Kidney (tissue), 14 donors: Measurements from ENCODE around the gene DAZAP2. TPM values are rescaled to one million over a fixed set of nuclear protein-coding genes. Genes with fewer than 3 reads are reported as not detected.

Source experiments
- DNase-seq, 5 donors: peaks; one replicate each; pipeline ENCODE4 v3.0.0-alpha.2; 2013 to 2020
- FAIRE-seq: peaks from 2 replicates; lab custom pipeline; 2012; peaks lifted over from hg19 to GRCh38; lab: Jason Lieb, UNC
- H3K27ac ChIP-seq, 2 donors: one replicate each; pipeline ENCODE4 v1.7.0; 2013; ENCODE audit warnings: low read depth in 2 of 2, low read length in 2 of 2, inconsistent platforms in 1 of 2
- H3K27me3 ChIP-seq: one replicate; pipeline ENCODE4 v1.7.1; 2013; ENCODE audit warnings: low read length, inconsistent platforms; ENCODE audit not compliant: control insufficient read depth, insufficient read depth
- H3K36me3 ChIP-seq, 3 donors: one replicate each; pipeline versions ENCODE4 v1.7.0 to v1.7.1; 2013; ENCODE audit warnings: low read length in 3 of 3, control low read depth in 1 of 3, inconsistent platforms in 1 of 3; ENCODE audit not compliant: insufficient read depth in 3 of 3, control insufficient read depth in 2 of 3
- H3K4me1 ChIP-seq, 3 donors: one replicate each; pipeline versions ENCODE4 v1.7.0 to v1.7.1; 2013; ENCODE audit warnings: low read length in 3 of 3, inconsistent platforms in 1 of 3, low read depth in 1 of 3; ENCODE audit not compliant: control insufficient read depth in 2 of 3, insufficient read depth in 2 of 3
- H3K4me3 ChIP-seq, 3 donors: one replicate each; pipeline versions ENCODE4 v1.7.0 to v1.8.1; 2013; ENCODE audit warnings: low read length in 3 of 3, control low read depth in 1 of 3, inconsistent platforms in 1 of 3
- H3K9ac ChIP-seq, 3 donors: one replicate each; pipeline versions ENCODE4 v1.7.0 to v1.7.1; 2013; ENCODE audit warnings: low read length in 3 of 3, control low read depth in 1 of 3, inconsistent platforms in 1 of 3
- H3K9me3 ChIP-seq, 3 donors: one replicate each; pipeline versions ENCODE4 v1.7.0 to v1.7.1; 2013; ENCODE audit warnings: low read length in 3 of 3, control low read depth in 1 of 3, inconsistent platforms in 1 of 3; ENCODE audit not compliant: control insufficient read depth in 2 of 3, insufficient read depth in 1 of 3
- intact Hi-C: fragments of 100-400 bp; cut with DNase I; formaldehyde crosslinking; loops from one replicate; pipeline ENCODE4 v1.11.1; 2022
- polyA plus RNA-seq: library from polyadenylated mRNA; stranded (reverse); fragments of 350-450 nt; fragmentation: Illumina TruSeq; extraction: RNeasy Lipid Tissue Mini Kit (QIAGEN cat#74804); gene quantifications from one replicate; pipeline ENCODE4 v1.2.3, GENCODE V29; 2014; ENCODE audit warnings: low read depth, low replicate concordance; ENCODE audit not compliant: insufficient read depth
- total RNA-seq: library from RNA; stranded (reverse); fragmentation: NEBNext Ultra II Directional; extraction: Animal tissue kit (Norgen Biotek cat#: 25700); gene quantifications from one replicate; pipeline ENCODE4 v1.2.1, GENCODE V29; 2021
- TF ChIP-seq, protein P1 (sequence below): IDR thresholded peaks from 3 replicates; pipeline ENCODE4 v1.5.1; 2012; ENCODE audit warnings: mild to moderate bottlenecking, moderate library complexity, borderline replicate concordance; ENCODE audit not compliant: insufficient read depth; ENCODE audit errors: extremely low read depth
- donor health status: control.
- donor health status: control.
- donor health status: control.
- donor health status: control.
- donor health status: control.
- donor health status: DM: yes; HTN: yes; CAD: no.
- donor health status: Normal renal cell carcinoma (clear cell type).

DAZAP2 gene
- total and polyA plus RNA-seq, 2 donors from 2014 or later = 319 to 363 TPM

DNA sequence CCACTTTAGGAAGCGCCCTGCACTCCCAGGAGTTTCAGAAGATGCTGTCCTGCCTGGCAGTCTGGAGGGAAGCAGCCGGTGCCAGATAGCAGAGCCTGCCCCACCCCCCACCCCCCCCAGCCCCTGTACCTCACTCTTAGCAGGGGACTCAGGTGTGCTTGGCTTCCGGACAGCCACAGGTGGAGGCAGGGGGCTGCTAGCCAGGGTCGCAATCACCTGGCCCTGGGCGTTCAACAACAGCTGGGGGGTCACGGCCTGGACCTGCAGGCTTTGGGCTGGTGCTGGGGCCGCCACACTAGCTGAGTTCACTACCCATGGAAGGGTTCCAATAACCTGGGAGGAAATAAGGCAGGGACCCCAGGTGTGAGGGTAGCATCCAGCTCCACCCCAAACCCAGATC is 42.8 kb upstream of the DAZAP2 start:
- FAIRE-seq (no peak), DNase-seq (no peak)
- no peaks in the 10 kb centered on the region for H3K27me3 ChIP-seq
- intact Hi-C loops = no loop called here
- no peaks in the 10 kb centered on the region for H3K36me3 ChIP-seq
- no peak overlapping the region for H3K27ac ChIP-seq
- no peaks in the 10 kb centered on the region for H3K9me3 ChIP-seq
- H3K4me3 ChIP-seq = no peak overlapping the region
- TF ChIP-seq, protein P1, sequence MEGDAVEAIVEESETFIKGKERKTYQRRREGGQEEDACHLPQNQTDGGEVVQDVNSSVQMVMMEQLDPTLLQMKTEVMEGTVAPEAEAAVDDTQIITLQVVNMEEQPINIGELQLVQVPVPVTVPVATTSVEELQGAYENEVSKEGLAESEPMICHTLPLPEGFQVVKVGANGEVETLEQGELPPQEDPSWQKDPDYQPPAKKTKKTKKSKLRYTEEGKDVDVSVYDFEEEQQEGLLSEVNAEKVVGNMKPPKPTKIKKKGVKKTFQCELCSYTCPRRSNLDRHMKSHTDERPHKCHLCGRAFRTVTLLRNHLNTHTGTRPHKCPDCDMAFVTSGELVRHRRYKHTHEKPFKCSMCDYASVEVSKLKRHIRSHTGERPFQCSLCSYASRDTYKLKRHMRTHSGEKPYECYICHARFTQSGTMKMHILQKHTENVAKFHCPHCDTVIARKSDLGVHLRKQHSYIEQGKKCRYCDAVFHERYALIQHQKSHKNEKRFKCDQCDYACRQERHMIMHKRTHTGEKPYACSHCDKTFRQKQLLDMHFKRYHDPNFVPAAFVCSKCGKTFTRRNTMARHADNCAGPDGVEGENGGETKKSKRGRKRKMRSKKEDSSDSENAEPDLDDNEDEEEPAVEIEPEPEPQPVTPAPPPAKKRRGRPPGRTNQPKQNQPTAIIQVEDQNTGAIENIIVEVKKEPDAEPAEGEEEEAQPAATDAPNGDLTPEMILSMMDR = no peak
- H3K4me1 ChIP-seq = peaks cover 0 to 2% (median 0%) of the 10 kb centered on the region in 3 donors
- no peak overlapping the region for H3K9ac ChIP-seq

DNA sequence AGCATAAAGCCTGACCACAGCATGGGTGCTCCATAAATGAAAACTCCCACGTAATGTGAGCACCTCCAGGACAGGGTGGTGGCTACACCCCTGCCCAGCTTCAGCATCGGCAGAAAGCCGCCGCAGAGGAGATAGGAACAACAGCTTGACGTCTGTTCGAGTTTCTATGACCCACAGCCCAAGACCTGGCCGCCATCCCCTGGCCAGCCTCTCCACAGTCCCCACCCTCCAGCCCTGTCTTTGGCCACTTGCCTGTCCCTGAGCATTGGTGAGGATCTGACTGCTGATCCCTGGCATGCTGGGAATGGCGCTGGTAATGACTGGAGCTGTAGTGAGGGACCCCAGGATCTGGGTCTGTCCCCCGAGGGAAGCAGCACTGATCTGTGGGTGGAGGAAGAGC is 42.1 kb upstream of the DAZAP2 start:
- intact Hi-C loops = no loop called here
- Histone ChIP-seq H3K27ac (no peak overlapping the region), H3K36me3 (no peaks in the 10 kb centered on the region), H3K9ac (no peak overlapping the region), H3K27me3 (no peaks in the 10 kb centered on the region), H3K4me1 (peaks cover 0 to 2% (median 0%) of the 10 kb centered on the region in 3 donors), H3K9me3 (no peaks in the 10 kb centered on the region), H3K4me3 (no peak overlapping the region)
- DNase-seq (no peak), FAIRE-seq (no peak)
- TF ChIP-seq, protein P1 = no peak

DNA sequence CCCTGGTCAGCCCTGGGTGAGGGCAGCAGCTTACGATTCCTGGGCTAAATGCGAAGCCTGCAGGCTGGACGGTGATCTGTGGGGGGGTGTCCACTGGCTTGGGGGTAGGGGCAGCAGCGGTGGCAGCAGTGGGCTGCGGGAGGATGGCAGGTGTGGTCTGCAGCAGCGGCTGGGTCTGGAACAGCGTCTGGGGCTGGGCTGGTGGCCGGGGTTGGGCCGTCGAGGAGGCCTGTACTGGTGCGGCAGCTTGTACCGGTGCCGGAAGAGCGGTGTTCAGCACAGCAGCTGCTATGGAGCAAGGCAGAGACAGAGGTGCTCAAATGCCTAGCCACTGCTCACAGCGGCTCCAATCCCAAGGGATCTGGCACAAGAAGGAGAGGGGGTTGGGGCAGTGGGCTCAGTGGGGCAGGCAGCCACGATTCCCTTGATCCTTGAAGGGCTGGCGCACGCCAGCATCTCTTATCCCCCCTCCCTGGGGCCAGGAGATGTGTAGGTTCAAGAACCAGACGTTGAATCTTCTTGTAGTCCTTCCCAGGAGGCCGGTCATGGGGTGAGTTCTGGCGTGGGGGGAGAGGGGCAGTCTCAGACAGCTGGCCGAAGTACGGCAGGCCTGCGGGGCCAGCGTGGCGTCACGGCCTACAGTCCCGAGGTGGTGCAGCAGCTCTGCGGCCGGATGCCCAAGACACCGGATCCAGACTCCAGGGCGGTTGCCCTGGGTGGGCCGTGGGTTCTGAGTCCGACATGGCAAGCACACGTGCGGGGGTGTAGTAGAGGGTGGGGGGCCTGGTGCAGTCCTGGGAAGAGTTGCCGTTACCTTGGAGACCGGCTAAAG is 40.7 kb upstream of the DAZAP2 start:
- Histone ChIP-seq H3K4me1 (peaks cover 0 to 2% (median 0%) of the 10 kb centered on the region in 3 donors), H3K9me3 (no peaks in the 10 kb centered on the region), H3K27me3 (no peaks in the 10 kb centered on the region), H3K4me3 (no peak overlapping the region), H3K27ac (no peak overlapping the region), H3K36me3 (peaks cover 0 to 4% (median 0%) of the 10 kb centered on the region in 3 donors), H3K9ac (no peak overlapping the region)
- TF ChIP-seq, protein P1 = no peak
- FAIRE-seq (no peak), DNase-seq (peak in 1 of 5 donors; percentile 26)
- intact Hi-C loops = no loop called here
